ENCODE measurements around the gene PFDN1. TPM values are rescaled to one million over a fixed set of nuclear protein-coding genes. Genes with fewer than 3 reads are reported as not detected.

PFDN1 gene
- total RNA-seq, 1 experiment from 2014 or later: 54.4 TPM

DNA sequence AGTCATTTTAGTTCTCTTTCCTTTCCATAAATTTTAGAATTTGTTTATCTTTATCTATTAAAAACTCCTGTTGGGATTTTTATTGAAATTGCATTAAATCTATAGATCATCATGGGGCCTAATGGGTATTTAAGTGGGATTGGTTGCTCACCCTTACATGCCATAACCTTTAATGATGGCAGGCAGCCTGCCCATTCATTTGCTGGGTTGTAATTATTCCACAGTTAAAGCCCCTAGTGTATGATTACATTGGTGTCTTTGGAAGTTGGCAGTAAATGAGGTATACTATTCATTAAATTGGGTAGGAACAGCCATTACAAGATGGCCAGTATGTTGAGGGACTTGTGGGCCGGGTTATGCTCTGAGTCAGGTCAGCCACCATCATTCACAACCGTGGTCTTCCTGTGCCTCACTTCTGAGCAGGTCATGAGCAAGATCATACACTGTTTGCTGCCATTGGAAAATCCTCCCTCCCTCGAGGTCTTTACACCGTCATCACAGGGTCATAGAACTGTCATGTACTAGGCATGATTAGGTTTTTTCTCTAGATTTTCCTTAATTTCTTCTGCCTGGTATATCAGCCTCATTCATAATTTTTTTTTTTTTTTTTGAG, 68.4 kb downstream of the PFDN1 start:
- ChIA-PET CTCF (no interaction called here), POLR2A (no interaction called here)
- no peak for ATAC-seq
- no TSS peak for BruUV-seq (replicated peaks)
- Histone ChIP-seq H3K27ac (ENCODE audit: low read length) (no peak overlapping the region), H3K36me3 (ENCODE audit: control insufficient read depth, insufficient read depth, low read length) (no peaks in the 10 kb centered on the region), H3K4me1 (ENCODE audit: control insufficient read depth, insufficient read depth, low read length) (no peaks in the 10 kb centered on the region), H3K9me3 (ENCODE audit: control insufficient read depth, insufficient read depth, low read depth, low read length) (no peaks in the 10 kb centered on the region), H3K4me3 (ENCODE audit: low read depth in 2 of 2, low read length in 2 of 2) (no peak overlapping the region), H3K27me3 (ENCODE audit: control insufficient read depth, insufficient read depth, low read length) (no peaks in the 10 kb centered on the region)
- in situ Hi-C loops (cut with HindIII; ENCODE audit: low pct_unique_long_range_greater_than_20kb, low sequenced_read_pairs): no loop called here
- TF ChIP-seq POLR2AphosphoS5 (IDR thresholded peaks at IDR 0.05; ENCODE audit: low read depth, low read length) (no peak), CTCF (IDR thresholded peaks at IDR 0.05) (no peak), TCF7L2 (IDR thresholded peaks at IDR 0.05; ENCODE audit: low read depth, low read length) (no peak), SIN3A (IDR thresholded peaks at IDR 0.05; ENCODE audit: borderline replicate concordance, insufficient read depth, low read depth, low read length) (no peak), REST (IDR thresholded peaks at IDR 0.05; ENCODE audit: insufficient read depth in 1 of 2, low read depth in 2 of 2, low read length in 1 of 2) (no peak)
- intact Hi-C loops (cut with micrococcal nuclease; ENCODE audit: unreplicated experiment): no loop called here
- DNase-seq (ENCODE audit: low read depth, low spot score): no peak

DNA sequence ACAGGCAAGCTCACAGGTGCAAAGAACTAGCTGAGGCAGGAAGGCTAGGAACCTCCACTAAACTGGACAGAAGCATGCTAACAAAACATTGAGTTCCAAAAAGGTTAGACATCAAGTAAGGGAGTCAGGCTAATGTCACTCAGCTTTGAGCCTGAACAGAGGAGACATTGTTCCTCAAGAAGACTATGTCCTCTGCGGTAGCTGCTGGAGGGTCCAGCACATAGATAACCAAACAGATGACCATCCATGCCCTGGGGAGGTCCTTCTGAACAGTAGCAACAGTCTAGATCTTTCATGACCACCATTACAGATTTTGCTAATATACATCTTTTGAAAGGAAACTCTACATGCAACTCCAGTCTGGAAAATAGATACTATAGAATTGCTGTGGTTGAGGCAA, 70.2 kb downstream of the PFDN1 start:
- H3K4me3 ChIP-seq (ENCODE audit: low read depth in 2 of 2, low read length in 2 of 2): no peak overlapping the region
- in situ Hi-C loops (cut with HindIII; ENCODE audit: low pct_unique_long_range_greater_than_20kb, low sequenced_read_pairs) (no loop called here), intact Hi-C loops (cut with micrococcal nuclease; ENCODE audit: unreplicated experiment) (no loop called here)
- POLR2A ChIA-PET: no interaction called here
- H3K36me3 ChIP-seq (ENCODE audit: control insufficient read depth, insufficient read depth, low read length): no peaks in the 10 kb centered on the region
- H3K9me3 ChIP-seq (ENCODE audit: control insufficient read depth, insufficient read depth, low read depth, low read length): no peaks in the 10 kb centered on the region
- no peak for TF ChIP-seq POLR2AphosphoS5 (IDR thresholded peaks at IDR 0.05; ENCODE audit: low read depth, low read length)
- TF ChIP-seq TCF7L2 (IDR thresholded peaks at IDR 0.05; ENCODE audit: low read depth, low read length): no peak
- TF ChIP-seq SIN3A (IDR thresholded peaks at IDR 0.05; ENCODE audit: borderline replicate concordance, insufficient read depth, low read depth, low read length): no peak
- TF ChIP-seq REST (IDR thresholded peaks at IDR 0.05; ENCODE audit: insufficient read depth in 1 of 2, low read depth in 2 of 2, low read length in 1 of 2): no peak
- DNase-seq (ENCODE audit: low read depth, low spot score): no peak
- ATAC-seq: no peak
- H3K27ac ChIP-seq (ENCODE audit: low read length): no peak overlapping the region
- CTCF ChIA-PET: no interaction called here
- BruUV-seq (replicated peaks): no TSS peak
- no peaks in the 10 kb centered on the region for H3K27me3 ChIP-seq (ENCODE audit: control insufficient read depth, insufficient read depth, low read length)
- no peaks in the 10 kb centered on the region for H3K4me1 ChIP-seq (ENCODE audit: control insufficient read depth, insufficient read depth, low read length)
